ENCODE measurements around the gene PPP1R16B.
"Not testable (repeated sequence)": the region's sequence is repeated elsewhere in the genome, so short reads cannot be mapped to it uniquely, and the experiment has no call there.

DNA sequence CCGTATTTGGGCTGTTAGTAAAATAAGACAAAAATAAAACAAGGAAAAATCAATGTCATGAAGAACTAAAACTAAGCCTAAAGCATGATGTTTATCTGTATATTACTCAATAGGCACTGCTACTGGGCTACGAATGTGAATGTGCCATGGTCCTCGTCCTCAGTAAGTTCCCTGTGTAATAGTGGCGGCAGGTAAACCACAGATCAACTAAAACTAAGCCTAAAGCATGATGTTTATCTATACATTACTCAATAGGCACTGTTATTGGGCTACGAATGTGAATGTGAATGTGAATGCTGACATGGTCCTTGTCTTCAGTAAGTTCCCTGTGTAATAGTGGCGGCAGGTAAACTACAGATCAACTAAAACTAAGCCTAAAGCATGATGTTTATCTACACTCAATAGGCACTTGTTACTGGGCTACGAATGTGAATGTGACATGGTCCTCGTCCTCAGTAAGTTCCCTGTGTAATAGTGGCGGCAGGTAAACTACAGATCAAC is 154.7 kb downstream of the PPP1R16B start:
- not testable (repeated sequence) for TF ChIP-seq POLR2A (IDR thresholded peaks at IDR 0.05; ENCODE audit: low read depth, low read length); EZH2 (IDR thresholded peaks at IDR 0.05; ENCODE audit: borderline replicate concordance, control insufficient read depth, low read depth, low read length); BHLHE40 (IDR thresholded peaks at IDR 0.05; ENCODE audit: borderline replicate concordance in 1 of 2, low read depth in 2 of 2, low read length in 1 of 2); NFYA (IDR thresholded peaks at IDR 0.05; ENCODE audit: borderline replicate concordance, low read depth, low read length)

Data from GM12878 (cell line).